ENCODE measurements around the gene KRT32. TPM values are rescaled to one million over a fixed set of nuclear protein-coding genes. Genes with fewer than 3 reads are reported as not detected.
A peak's percentile ranks its signal among the peaks of the same experiment; 100 is the strongest.

KRT32 gene
- total and polyA plus RNA-seq, 9 of the 15 experiments (the other 6 are each of a cell fraction or from before 2014, with no cell fraction given), result not detected

GRCh38 chr17:41480581-41480980, 13.4 kb upstream of the KRT32 start:
- Histone ChIP-seq H3K9me1 (ENCODE audit: control insufficient read depth, insufficient read depth, low read length) (no peaks in the 10 kb centered on the region), H4K20me1 (replicated peaks; ENCODE audit: control insufficient read depth, insufficient read depth, low read length) (peaks cover 12% of the 10 kb centered on the region), H3K9ac (ENCODE audit: insufficient read depth in 1 of 2, low read depth in 2 of 2, low read length in 2 of 2) (no peak overlapping the region), H3K4me2 (ENCODE audit: insufficient read depth, low read length) (no peak overlapping the region), H3K9me3 (replicated peaks; ENCODE audit: control insufficient read depth, insufficient read depth, low read depth, low read length) (no peaks in the 10 kb centered on the region), H3K4me1 (replicated peaks in 1 of 2; ENCODE audit: control insufficient read depth in 2 of 2, insufficient read depth in 2 of 2, low read length in 2 of 2) (peaks cover 8 to 9% of the 10 kb centered on the region in 2 experiments; a peak in 3 of 5 replicates), H3K27me3 (ENCODE audit: control insufficient read depth in 2 of 2, insufficient read depth in 2 of 2, low read length in 2 of 2) (peaks cover 17 to 70% of the 10 kb centered on the region in 2 experiments), H3K79me2 (ENCODE audit: control insufficient read depth, insufficient read depth, low read length) (no peaks in the 10 kb centered on the region), H2AFZ (ENCODE audit: low read depth, low read length) (no peak overlapping the region), H3K4me3 (no peak overlapping the region), H3K36me3 (ENCODE audit: control insufficient read depth, insufficient read depth, low read length) (no peaks in the 10 kb centered on the region), H3K27ac (ENCODE audit: extremely low read depth, low read depth, low read length) (no peak overlapping the region)
- DNase-seq (ENCODE audit: extremely low read depth in 1 of 4, low spot score in 3 of 4), result no peak
- TF ChIP-seq HDGF (IDR thresholded peaks at IDR 0.05) (no peak), HDAC1 (IDR thresholded peaks at IDR 0.05) (no peak), PTTG1 (tag; IDR thresholded peaks at IDR 0.05; ENCODE audit: low read depth) (no peak), KLF6 (CRISPR knock-in tag; IDR thresholded peaks at IDR 0.05; ENCODE audit: borderline replicate concordance) (no peak)
- FAIRE-seq, result no peak
- no peak for ATAC-seq
- 0% methylated on average over 5 of the region's 10 CpGs for WGBS (ENCODE audit: insufficient coverage, low coverage, missing lambda C conversion rate)
- ChIA-PET POLR2A (no interaction called here), CTCF (ENCODE audit: low intra/inter-chr PET ratio) (no interaction called here)
- in situ Hi-C loops (cut with MboI) (no loop called here), intact Hi-C loops (cut with micrococcal nuclease) (loop anchor here (10.0 kb wide), 1 partner anchor 184 kb away; no protein-coding TSS in a partner anchor)
- BruUV-seq (replicated peaks), result no TSS peak

GRCh38 chr17:41480136-41480535, 12.9 kb upstream of the KRT32 start:
- Histone ChIP-seq H2AFZ (ENCODE audit: low read depth, low read length) (no peak overlapping the region), H3K27me3 (ENCODE audit: control insufficient read depth in 2 of 2, insufficient read depth in 2 of 2, low read length in 2 of 2) (peaks cover 17 to 75% of the 10 kb centered on the region in 2 experiments), H3K27ac (ENCODE audit: extremely low read depth, low read depth, low read length) (no peak overlapping the region), H3K4me2 (ENCODE audit: insufficient read depth, low read length) (no peak overlapping the region), H4K20me1 (replicated peaks; ENCODE audit: control insufficient read depth, insufficient read depth, low read length) (peaks cover 12% of the 10 kb centered on the region), H3K79me2 (ENCODE audit: control insufficient read depth, insufficient read depth, low read length) (no peaks in the 10 kb centered on the region), H3K4me1 (replicated peaks in 1 of 2; ENCODE audit: control insufficient read depth in 2 of 2, insufficient read depth in 2 of 2, low read length in 2 of 2) (peaks cover 8 to 9% of the 10 kb centered on the region in 2 experiments; a peak in 3 of 5 replicates), H3K9ac (ENCODE audit: insufficient read depth in 1 of 2, low read depth in 2 of 2, low read length in 2 of 2) (no peak overlapping the region), H3K9me1 (ENCODE audit: control insufficient read depth, insufficient read depth, low read length) (no peaks in the 10 kb centered on the region), H3K4me3 (no peak overlapping the region), H3K36me3 (ENCODE audit: control insufficient read depth, insufficient read depth, low read length) (no peaks in the 10 kb centered on the region), H3K9me3 (replicated peaks; ENCODE audit: control insufficient read depth, insufficient read depth, low read depth, low read length) (no peaks in the 10 kb centered on the region)
- DNase-seq (ENCODE audit: extremely low read depth in 1 of 4, low spot score in 3 of 4) (no peak), FAIRE-seq (no peak), ATAC-seq (no peak)
- BruUV-seq (replicated peaks), result no TSS peak
- ChIA-PET POLR2A (no interaction called here), CTCF (ENCODE audit: low intra/inter-chr PET ratio) (no interaction called here)
- intact Hi-C loops (cut with micrococcal nuclease), result loop anchor here (10.0 kb wide), 1 partner anchor 185 kb away; no protein-coding TSS in a partner anchor
- 4% methylated on average over 2 of the region's 2 CpGs for WGBS (ENCODE audit: insufficient coverage, low coverage, missing lambda C conversion rate)
- TF ChIP-seq SPI1 (IDR thresholded peaks at IDR 0.05; ENCODE audit: borderline replicate concordance, low read depth, low read length), result 0 out of 2 replicates have a peak, but pooled peaks have one; percentile 19
- TF ChIP-seq NCOR1 (IDR thresholded peaks at IDR 0.05), result no peak
- peak; percentile 46 for TF ChIP-seq RBM25 (IDR thresholded peaks at IDR 0.05; ENCODE audit: low read depth, low read length, severe bottlenecking)
- in situ Hi-C loops (cut with MboI), result no loop called here
